Ovary (tissue), 3 donors: ENCODE data around the gene TOR1AIP2.

Source experiments
- EP300 ChIP-seq: sonication (generic); formaldehyde crosslinking; IDR thresholded peaks from one replicate; pipeline ENCODE4 v1.6.1; 2017; ENCODE audit warnings: antibody characterized with exemption
- POLR2A ChIP-seq: fragments of 450-650 bp; IDR thresholded peaks from one replicate; pipeline ENCODE4 v1.6.1; 2017; ENCODE audit warnings: antibody characterized with exemption, mild to moderate bottlenecking, moderate library complexity
- TF ChIP-seq, protein P1 (sequence below), 3 donors: fragments of 450-650 bp in 2 of 3; fragments of 200-600 bp in 1 of 3; IDR thresholded peaks; one replicate each; pipeline versions ENCODE4 v1.5.1 to v1.8.0; 2016 to 2022; ENCODE audit warnings: antibody characterized with exemption in 3 of 3, mild to moderate bottlenecking in 1 of 3
- donor health status: DM: no; HTN: no; CAD: no.

GRCh38 chr1:179825206-179825605, 52.4 kb downstream of the TOR1AIP2 start:
- TF ChIP-seq, protein P1, sequence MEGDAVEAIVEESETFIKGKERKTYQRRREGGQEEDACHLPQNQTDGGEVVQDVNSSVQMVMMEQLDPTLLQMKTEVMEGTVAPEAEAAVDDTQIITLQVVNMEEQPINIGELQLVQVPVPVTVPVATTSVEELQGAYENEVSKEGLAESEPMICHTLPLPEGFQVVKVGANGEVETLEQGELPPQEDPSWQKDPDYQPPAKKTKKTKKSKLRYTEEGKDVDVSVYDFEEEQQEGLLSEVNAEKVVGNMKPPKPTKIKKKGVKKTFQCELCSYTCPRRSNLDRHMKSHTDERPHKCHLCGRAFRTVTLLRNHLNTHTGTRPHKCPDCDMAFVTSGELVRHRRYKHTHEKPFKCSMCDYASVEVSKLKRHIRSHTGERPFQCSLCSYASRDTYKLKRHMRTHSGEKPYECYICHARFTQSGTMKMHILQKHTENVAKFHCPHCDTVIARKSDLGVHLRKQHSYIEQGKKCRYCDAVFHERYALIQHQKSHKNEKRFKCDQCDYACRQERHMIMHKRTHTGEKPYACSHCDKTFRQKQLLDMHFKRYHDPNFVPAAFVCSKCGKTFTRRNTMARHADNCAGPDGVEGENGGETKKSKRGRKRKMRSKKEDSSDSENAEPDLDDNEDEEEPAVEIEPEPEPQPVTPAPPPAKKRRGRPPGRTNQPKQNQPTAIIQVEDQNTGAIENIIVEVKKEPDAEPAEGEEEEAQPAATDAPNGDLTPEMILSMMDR (IDR thresholded peaks at IDR 0.05) = no peak
- TF ChIP-seq POLR2A = no peak
- no peak for TF ChIP-seq EP300
